Ovary (tissue), 9 donors: ENCODE results near the gene TOX3. TPM values are rescaled to one million over a fixed set of nuclear protein-coding genes. Genes with fewer than 3 reads are reported as not detected.

Source experiments
- DNase-seq, 5 donors: peaks; one replicate each; pipeline ENCODE4 v3.0.0-alpha.2; 2019 to 2020
- H3K27ac ChIP-seq, 2 donors: fragments of 200-600 bp; one replicate each; pipeline versions ENCODE4 v1.5.1 to v1.8.0; 2019 to 2022
- H3K27me3 ChIP-seq: fragments of 200-600 bp; one replicate; pipeline ENCODE4 v1.8.0; 2022
- H3K36me3 ChIP-seq: fragments of 200-600 bp; sonication (generic); one replicate; pipeline ENCODE4 v1.5.1; 2019
- H3K4me1 ChIP-seq: one replicate; pipeline ENCODE4 v1.8.1; 2013; ENCODE audit warnings: mild to moderate bottlenecking, moderate library complexity; ENCODE audit not compliant: insufficient read depth
- H3K4me3 ChIP-seq: fragments of 200-600 bp; sonication (generic); one replicate; pipeline ENCODE4 v1.5.1; 2017
- H3K9me3 ChIP-seq, 2 donors: fragments of 200-600 bp in 1 of 2; sonication (generic) in 1 of 2; one replicate each; pipeline versions ENCODE4 v1.5.1 to v1.8.1; 2013 to 2019; ENCODE audit warnings: mild to moderate bottlenecking in 1 of 2, moderate library complexity in 1 of 2
- EP300 ChIP-seq: sonication (generic); formaldehyde crosslinking; IDR thresholded peaks from one replicate; pipeline ENCODE4 v1.6.1; 2017; ENCODE audit warnings: antibody characterized with exemption
- POLR2A ChIP-seq: fragments of 450-650 bp; IDR thresholded peaks from one replicate; pipeline ENCODE4 v1.6.1; 2017; ENCODE audit warnings: antibody characterized with exemption, mild to moderate bottlenecking, moderate library complexity
- WGBS, 3 donors: extraction: QIAGEN DNeasy Blood & Tissue Kit in 1 of 3; methylation state at CpG; one replicate each; pipeline versions ENCODE4 v1.1.5 to v1.1.7; 2013 to 2017; 5-methylcytosine and 5-hydroxymethylcytosine counted together
- intact Hi-C, 4 donors: fragments of 100-400 bp; cut with DNase I; formaldehyde crosslinking; loops; one replicate each; pipeline versions ENCODE4 v1.11.0 to v1.15.1; 2022 to 2023
- polyA plus RNA-seq, 2 donors: library from polyadenylated mRNA; stranded (reverse); fragments of 200-250 nt in 1 of 2; fragments of 350-450 nt in 1 of 2; fragmentation: Illumina TruSeq in 1 of 2; extraction: RNeasy Lipid Tissue Mini Kit (QIAGEN cat#74804) in 1 of 2; gene quantifications; one replicate each; pipeline ENCODE4 v1.2.3, GENCODE V29; 2013 to 2014
- total RNA-seq, 7 donors: library from RNA; depleted of rRNA in 2 of 7; stranded (reverse); fragments of >200 nt in 2 of 7; fragmentation: NEBNext Ultra II Directional in 3 of 7; extraction: Animal tissue kit (Norgen Biotek cat#: 25700) in 3 of 7; gene quantifications; one replicate each; pipeline versions ENCODE4 v1.1.0 to v1.2.4, GENCODE V29; 2016 to 2023
- TF ChIP-seq, protein P1 (sequence below), 3 donors: fragments of 450-650 bp in 2 of 3; fragments of 200-600 bp in 1 of 3; IDR thresholded peaks; one replicate each; pipeline versions ENCODE4 v1.5.1 to v1.8.0; 2016 to 2022; ENCODE audit warnings: antibody characterized with exemption in 3 of 3, mild to moderate bottlenecking in 1 of 3
- donor health status: DM: no; HTN: no; CAD: no; lungs with moderate emphysema.
- donor health status: DM: no; HTN: no; CAD: no.
- donor health status: Bipolar disorder and iron deficiency.
- donor health status: DM: yes; HTN: yes; CAD: no.
- donor health status: DM: no; HTN: no; CAD: no.
- donor health status: DM: yes; HTN: yes; CAD: no.

Gene TOX3
- total and polyA plus RNA-seq, 9 donors, result 0.36 to 2.4 (median 1.2) TPM; not detected in 1

DNA sequence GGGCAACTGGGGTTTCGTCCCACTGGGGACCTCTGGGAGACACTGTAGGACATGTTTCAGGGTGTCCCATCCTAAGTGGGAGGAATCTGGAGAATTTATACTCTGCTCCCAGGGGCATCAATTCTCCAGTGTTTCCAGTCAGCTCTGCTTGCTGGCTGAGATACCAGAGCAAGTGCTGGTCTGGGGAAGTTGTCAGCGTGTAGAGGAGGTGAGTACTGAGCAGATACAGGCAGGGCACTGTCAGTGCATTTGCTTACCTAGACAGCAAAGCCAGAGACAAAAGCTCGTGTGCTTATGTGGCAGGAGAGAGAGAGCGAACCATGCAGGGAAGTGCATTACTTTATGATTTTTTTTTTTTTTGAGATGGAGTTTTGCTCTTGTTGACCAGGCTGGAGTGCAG is 20.2 kb upstream of the TOX3 start:
- 79 to 88% (median 83%) methylated on average over 4 of the region's 4 CpGs for WGBS, 3 donors
- Histone ChIP-seq H3K4me1 (no peaks in the 10 kb centered on the region), H3K4me3 (no peak overlapping the region), H3K27me3 (no peaks in the 10 kb centered on the region), H3K9me3 (no peaks in the 10 kb centered on the region), H3K27ac (no peak overlapping the region), H3K36me3 (no peaks in the 10 kb centered on the region)
- intact Hi-C loops, result no loop called here
- TF ChIP-seq, protein P1, sequence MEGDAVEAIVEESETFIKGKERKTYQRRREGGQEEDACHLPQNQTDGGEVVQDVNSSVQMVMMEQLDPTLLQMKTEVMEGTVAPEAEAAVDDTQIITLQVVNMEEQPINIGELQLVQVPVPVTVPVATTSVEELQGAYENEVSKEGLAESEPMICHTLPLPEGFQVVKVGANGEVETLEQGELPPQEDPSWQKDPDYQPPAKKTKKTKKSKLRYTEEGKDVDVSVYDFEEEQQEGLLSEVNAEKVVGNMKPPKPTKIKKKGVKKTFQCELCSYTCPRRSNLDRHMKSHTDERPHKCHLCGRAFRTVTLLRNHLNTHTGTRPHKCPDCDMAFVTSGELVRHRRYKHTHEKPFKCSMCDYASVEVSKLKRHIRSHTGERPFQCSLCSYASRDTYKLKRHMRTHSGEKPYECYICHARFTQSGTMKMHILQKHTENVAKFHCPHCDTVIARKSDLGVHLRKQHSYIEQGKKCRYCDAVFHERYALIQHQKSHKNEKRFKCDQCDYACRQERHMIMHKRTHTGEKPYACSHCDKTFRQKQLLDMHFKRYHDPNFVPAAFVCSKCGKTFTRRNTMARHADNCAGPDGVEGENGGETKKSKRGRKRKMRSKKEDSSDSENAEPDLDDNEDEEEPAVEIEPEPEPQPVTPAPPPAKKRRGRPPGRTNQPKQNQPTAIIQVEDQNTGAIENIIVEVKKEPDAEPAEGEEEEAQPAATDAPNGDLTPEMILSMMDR (IDR thresholded peaks at IDR 0.05), result no peak
- TF ChIP-seq EP300 (no peak), POLR2A (no peak)
- DNase-seq, result no peak

DNA sequence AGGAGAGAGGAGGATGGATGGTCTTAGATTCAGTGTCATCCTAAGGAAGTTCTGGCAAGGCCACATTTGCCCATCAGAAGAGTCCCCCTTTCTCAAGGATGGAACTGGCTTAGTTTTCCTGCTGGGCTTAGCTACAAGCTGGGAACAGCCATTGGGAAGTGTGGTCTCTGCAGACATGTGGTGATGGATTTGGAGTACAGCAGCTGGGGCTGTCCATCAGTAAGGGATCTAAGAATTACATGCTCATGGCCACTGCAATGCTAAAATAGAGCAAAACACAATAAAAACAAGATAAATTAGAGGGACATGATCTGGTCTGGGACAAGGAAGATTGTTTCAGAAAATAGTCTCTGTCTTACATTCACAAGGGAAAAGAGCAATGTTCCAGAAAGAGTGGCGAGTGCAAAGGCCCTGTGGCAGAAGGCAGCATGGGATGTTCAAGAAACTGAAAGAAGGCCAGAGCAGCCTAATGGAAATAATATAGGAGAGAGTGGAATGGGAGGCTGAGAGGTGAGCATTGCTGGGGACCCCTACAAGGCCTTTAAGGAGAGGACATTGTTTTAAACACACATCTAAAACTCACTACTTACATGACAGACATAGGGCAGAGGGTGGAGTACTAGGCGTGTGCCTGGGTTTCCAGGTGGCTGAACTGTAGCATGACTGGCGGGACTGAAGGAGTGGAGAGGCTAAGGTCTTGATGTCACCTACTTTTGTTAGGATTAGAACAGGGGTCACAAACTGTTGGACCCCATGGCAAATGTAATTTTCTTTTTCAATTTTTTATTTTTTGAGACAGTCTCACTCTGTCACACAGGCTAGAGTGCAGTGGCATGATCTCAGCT is 17.0 kb upstream of the TOX3 start:
- Histone ChIP-seq H3K9me3 (no peaks in the 10 kb centered on the region), H3K27ac (no peak overlapping the region), H3K4me3 (no peak overlapping the region), H3K27me3 (no peaks in the 10 kb centered on the region), H3K36me3 (no peaks in the 10 kb centered on the region), H3K4me1 (no peaks in the 10 kb centered on the region)
- no peak for DNase-seq
- TF ChIP-seq, protein P1 (IDR thresholded peaks at IDR 0.05), result no peak
- no peak for TF ChIP-seq POLR2A
- no peak for TF ChIP-seq EP300
- intact Hi-C loops, result no loop called here
- 90 to 95% (median 94%) methylated on average over 3 of the region's 3 CpGs for WGBS, 3 donors

DNA sequence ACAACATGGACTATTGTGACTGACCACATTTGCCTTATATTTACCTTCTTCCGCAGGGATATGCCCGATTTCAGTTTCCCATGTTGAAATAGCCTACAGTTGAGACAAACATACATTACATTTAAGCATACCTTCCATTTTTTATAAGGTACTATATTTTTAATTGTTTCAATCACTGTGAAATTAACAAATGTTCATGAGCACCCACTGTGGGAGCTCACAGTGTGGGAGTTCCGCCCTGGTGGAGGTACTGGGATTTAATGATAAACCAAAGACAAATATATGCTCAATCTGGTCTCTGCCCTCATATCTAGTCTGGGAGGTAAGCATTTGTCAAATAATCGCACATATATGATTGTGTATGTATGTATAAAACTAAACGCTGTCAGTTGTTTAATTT is 15.8 kb upstream of the TOX3 start:
- no peaks in the 10 kb centered on the region for H3K4me1 ChIP-seq
- DNase-seq, result no peak
- H3K9me3 ChIP-seq, result no peaks in the 10 kb centered on the region
- TF ChIP-seq EP300, result no peak
- TF ChIP-seq, protein P1 (IDR thresholded peaks at IDR 0.05), result no peak
- TF ChIP-seq POLR2A, result no peak
- H3K36me3 ChIP-seq, result no peaks in the 10 kb centered on the region
- H3K27me3 ChIP-seq, result no peaks in the 10 kb centered on the region
- H3K4me3 ChIP-seq, result no peak overlapping the region
- intact Hi-C loops, result no loop called here
- H3K27ac ChIP-seq, result no peak overlapping the region
- 87 to 92% (median 91%) methylated on average over 5 of the region's 5 CpGs for WGBS, 3 donors

DNA sequence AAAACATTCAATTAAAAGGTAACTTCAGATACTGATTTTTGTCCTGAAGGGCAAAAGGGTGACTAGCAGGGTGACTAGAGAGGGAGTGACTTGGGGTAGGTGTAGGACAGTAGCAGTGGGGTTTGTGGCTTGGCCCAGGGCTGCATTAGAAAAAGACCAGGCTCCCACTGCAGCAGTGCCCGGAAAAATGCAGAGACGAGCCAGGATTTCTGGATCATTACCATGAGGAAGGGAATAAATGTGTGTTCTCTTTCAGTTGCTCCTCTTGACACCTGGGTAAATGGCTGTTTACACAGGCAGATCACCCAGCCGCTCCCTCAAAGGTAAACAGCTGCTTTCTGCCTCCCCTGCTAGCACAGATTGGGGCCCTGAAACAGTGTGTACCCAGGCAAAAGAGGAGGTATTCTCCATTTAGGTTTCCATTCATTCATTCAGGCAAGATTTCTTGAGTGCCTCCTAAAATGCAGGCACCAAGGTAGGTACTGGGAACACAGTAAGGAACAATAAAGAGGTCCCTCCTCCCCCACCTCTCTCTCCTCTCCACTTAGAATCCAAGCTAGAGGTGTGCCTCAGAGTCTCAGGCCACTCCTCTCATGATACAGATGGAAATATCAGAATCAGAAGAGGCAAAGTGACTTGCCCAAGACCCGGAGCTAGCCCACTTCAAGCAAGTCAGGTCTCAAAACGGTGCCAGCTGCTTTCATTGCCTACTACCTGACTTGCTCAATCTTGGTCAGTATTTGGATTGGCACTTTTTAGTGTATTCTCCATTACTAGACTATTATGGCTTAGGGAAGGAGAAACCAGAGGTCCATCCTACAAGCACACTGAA is 15.2 kb upstream of the TOX3 start:
- H3K36me3 ChIP-seq, result no peaks in the 10 kb centered on the region
- TF ChIP-seq POLR2A (no peak), EP300 (no peak)
- TF ChIP-seq, protein P1 (IDR thresholded peaks at IDR 0.05), result no peak
- no peak overlapping the region for H3K27ac ChIP-seq
- no peak for DNase-seq
- no peaks in the 10 kb centered on the region for H3K27me3 ChIP-seq
- no peak overlapping the region for H3K4me3 ChIP-seq
- intact Hi-C loops, result no loop called here
- no peaks in the 10 kb centered on the region for H3K4me1 ChIP-seq
- H3K9me3 ChIP-seq, result no peaks in the 10 kb centered on the region
- WGBS, 3 donors, result 66 to 81% (median 77%) methylated on average over 5 of the region's 5 CpGs
